Right ventricle myocardium inferior (tissue), 1 donor: ENCODE measurements around the gene ZNF559. TPM values are rescaled to one million over a fixed set of nuclear protein-coding genes. Genes with fewer than 3 reads are reported as not detected.

Experiments
- ATAC-seq: fragments of 200-7000 bp; cut with Tn5 transposase; one replicate; pipeline ENCODE4 v1.9.1; 2020; ENCODE audit warnings: mild to moderate bottlenecking, moderate library complexity
- DNase-seq: peaks from one replicate; pipeline ENCODE4 v3.0.0; 2021; ENCODE audit errors: missing footprints
- intact Hi-C: fragments of 100-400 bp; cut with DNase I; formaldehyde crosslinking; loops from one replicate; pipeline ENCODE4 v1.11.0; 2022
- total RNA-seq: library from RNA; stranded (reverse); fragmentation: NEBNext Ultra II Directional; extraction: Animal tissue kit (Norgen Biotek cat#: 25700); gene quantifications from one replicate; pipeline ENCODE4 v1.2.1, GENCODE V29; 2021
- donor health status: DM: no; HTN: yes; CAD: no; lungs with severe emphysema.

The ZNF559 gene
- total RNA-seq, 1 donor from 2014 or later, result 16.6 TPM

DNA sequence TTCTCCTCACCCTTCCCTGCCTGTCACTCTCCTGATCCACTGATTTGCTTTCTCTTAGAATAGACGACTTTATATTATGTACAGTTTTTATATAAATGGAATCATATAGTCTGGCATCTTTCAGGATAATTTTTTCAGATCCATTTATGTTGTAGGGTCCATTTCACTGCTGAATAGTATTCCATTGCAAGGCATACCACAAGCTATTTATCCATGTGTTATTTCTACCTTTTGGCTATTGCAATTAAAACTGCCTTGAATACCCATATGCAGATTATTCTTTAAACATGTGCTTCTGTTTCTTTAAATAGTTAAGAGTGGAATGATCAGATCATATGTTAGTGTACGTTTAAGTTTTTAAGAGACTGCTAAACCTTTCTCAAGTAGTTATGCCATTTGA lies 21.0 kb downstream of the ZNF559 start:
- no peak for DNase-seq
- no peak for ATAC-seq
- intact Hi-C loops, result no loop called here

DNA sequence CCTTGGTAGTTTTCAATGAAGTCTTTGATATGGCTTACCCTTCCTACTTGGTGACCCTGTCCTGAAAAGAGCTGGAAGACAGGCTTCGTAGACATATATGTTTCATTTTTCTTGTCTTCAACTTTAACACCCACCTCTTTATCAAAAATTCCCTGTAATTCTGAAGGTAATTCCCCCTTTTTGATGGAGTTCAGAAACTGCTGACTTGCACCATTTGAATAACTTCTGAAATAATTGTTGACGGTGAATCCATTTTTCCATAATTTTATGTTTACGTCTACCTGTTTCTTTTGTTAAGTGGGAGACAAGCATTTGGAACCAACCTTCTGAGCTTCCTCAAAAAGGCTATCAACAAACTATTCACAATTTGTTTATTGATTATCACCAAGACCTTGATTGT lies 24.3 kb downstream of the ZNF559 start:
- DNase-seq (no peak), ATAC-seq (no peak)
- intact Hi-C loops, result no loop called here

DNA sequence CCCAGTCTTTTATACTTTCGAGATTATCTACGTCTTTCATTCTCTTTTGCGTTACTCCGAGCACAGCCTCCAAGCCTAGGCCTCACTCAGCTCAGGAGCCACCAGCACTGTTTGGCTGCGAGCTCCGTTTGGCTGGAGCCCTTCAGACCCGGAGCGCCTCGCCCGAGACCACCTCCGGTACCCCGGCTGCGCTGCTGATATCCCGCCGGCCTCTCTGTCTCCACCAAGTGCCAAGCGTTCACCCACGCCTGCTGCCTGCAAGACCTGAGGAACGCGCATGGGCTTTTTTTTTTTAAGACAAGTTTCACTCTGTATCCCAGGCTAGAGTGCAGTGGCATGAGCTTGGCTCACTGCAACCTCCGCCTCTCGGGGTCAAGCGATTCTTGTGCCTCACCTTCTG lies 24.7 kb downstream of the ZNF559 start:
- no peak for DNase-seq
- ATAC-seq, result no peak
- intact Hi-C loops, result no loop called here

DNA sequence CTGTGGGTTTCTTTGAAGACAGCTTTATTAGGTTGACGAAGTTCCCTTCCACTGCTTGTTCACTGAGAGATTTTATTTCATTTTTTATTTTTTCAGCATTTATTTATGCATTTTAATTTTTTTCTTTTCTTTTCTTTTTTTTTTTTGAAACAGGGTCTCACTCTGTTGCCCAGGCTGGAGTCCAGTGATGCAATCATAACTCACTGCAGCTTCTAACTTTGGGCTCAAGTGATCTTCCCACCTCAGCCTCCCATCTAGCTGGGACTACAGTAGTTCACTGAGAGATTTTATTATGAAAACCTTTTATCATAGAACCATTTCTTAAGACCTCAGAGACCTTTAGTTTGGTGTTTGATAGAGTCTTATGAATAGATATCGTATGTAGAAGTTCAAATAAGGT lies 28.5 kb downstream of the ZNF559 start:
- ATAC-seq (no peak), DNase-seq (no peak)
- intact Hi-C loops, result no loop called here

- ATAC-seq, result no peak
- DNase-seq, result no peak
- intact Hi-C loops, result no loop called here
These were observed 29.0 kb downstream of the ZNF559 start for GRCh38 chr19:9353011-9353410.

GRCh38 chr19:9354651-9355050 lies 30.7 kb downstream of the ZNF559 start:
- ATAC-seq, result no peak
- intact Hi-C loops, result no loop called here
- DNase-seq, result no peak

- ATAC-seq (no peak), DNase-seq (no peak)
- intact Hi-C loops, result no loop called here
These were observed 38.9 kb downstream of the ZNF559 start, which contains the start of gene ZNF177 for GRCh38 chr19:9362905-9363304. Gene ZNF177 (plus strand): TSS chr19:9363013. CDS start chr19:9378312, 15,299 bp downstream.

GRCh38 chr19:9370738-9371619 lies 47.0 kb downstream of the ZNF559 start:
- no peak for DNase-seq
- no peak for ATAC-seq
- intact Hi-C loops, result no loop called here

- intact Hi-C loops, result no loop called here
- no peak for ATAC-seq
These were observed 57.4 kb downstream of the ZNF559 start for GRCh38 chr19:9381361-9381785.

More at GRCh38 chr19:9381361-9381785, 57.4 kb downstream of the ZNF559 start:
- DNase-seq, result no peak

Other genes starting within 250 kb of the ZNF559 start
- gene OR1M1, start 237.1 kb upstream of the ZNF559 start, total RNA-seq, result not detected
- not detected for gene OR7G2, start 216.7 kb upstream of the ZNF559 start, total RNA-seq
- gene OR7G1, start 208.4 kb upstream of the ZNF559 start, total RNA-seq, result not detected
- not detected for gene OR7G3, start 197.2 kb upstream of the ZNF559 start, total RNA-seq
- 14.7 TPM for gene ZNF317, start 183.8 kb upstream of the ZNF559 start, total RNA-seq
- gene OR7D2, start 145.2 kb upstream of the ZNF559 start, total RNA-seq, result 0.08 TPM
- gene OR7D4, start 104.6 kb upstream of the ZNF559 start, total RNA-seq, result not detected
- not detected for gene OR7E24, start 73.2 kb upstream of the ZNF559 start, total RNA-seq
- 3.5 TPM for gene ZNF699, start 14.3 kb upstream of the ZNF559 start, total RNA-seq
- 2.3 TPM for gene ZNF177, start 38.8 kb downstream of the ZNF559 start, total RNA-seq
- 7.2 TPM for gene ZNF266, start 111.4 kb downstream of the ZNF559 start, total RNA-seq
- not detected for gene ZNF560, start 174.4 kb downstream of the ZNF559 start, total RNA-seq
- gene ZNF426, start 214.5 kb downstream of the ZNF559 start, total RNA-seq, result 12.4 TPM